Ishikawa (cell line): Measurements from ENCODE around the gene NAALAD2.

ENCODE experiments used
- CEBPB ChIP-seq: IDR thresholded peaks from 2 replicates; pipeline ENCODE4 v1.6.1; 2012
- CREB1 ChIP-seq: IDR thresholded peaks from 2 replicates; pipeline ENCODE4 v1.6.1; 2012; ENCODE audit warnings: low read depth
- EGR1 ChIP-seq: IDR thresholded peaks from 2 replicates; pipeline ENCODE4 v1.6.1; 2012
- EP300 ChIP-seq: IDR thresholded peaks from 2 replicates; pipeline ENCODE4 v1.6.1; 2012; ENCODE audit warnings: borderline replicate concordance
- FOXM1 ChIP-seq: IDR thresholded peaks from 2 replicates; pipeline ENCODE4 v1.6.1; 2012; ENCODE audit warnings: low read depth, borderline replicate concordance
- MAX ChIP-seq: IDR thresholded peaks from 2 replicates; pipeline ENCODE4 v1.6.1; 2012
- NFIC ChIP-seq: IDR thresholded peaks from 2 replicates; pipeline ENCODE4 v1.6.1; 2012
- RAD21 ChIP-seq: IDR thresholded peaks from 2 replicates; pipeline ENCODE4 v1.6.1; 2012; ENCODE audit warnings: low read depth
- REST ChIP-seq: IDR thresholded peaks from 2 replicates; pipeline ENCODE4 v1.6.1; 2012; ENCODE audit warnings: low read depth, mild to moderate bottlenecking
- TAF1 ChIP-seq: IDR thresholded peaks from 2 replicates; pipeline ENCODE4 v1.6.1; 2012; ENCODE audit warnings: low read depth, mild to moderate bottlenecking
- TCF12 ChIP-seq: IDR thresholded peaks from 2 replicates; pipeline ENCODE4 v1.6.1; 2012; ENCODE audit warnings: low read depth
- TEAD4 ChIP-seq: IDR thresholded peaks from 2 replicates; pipeline ENCODE4 v1.6.1; 2012
- USF1 ChIP-seq: IDR thresholded peaks from 2 replicates; pipeline ENCODE4 v1.6.1; 2012
- YY1 ChIP-seq: IDR thresholded peaks from 2 replicates; pipeline ENCODE4 v1.6.1; 2012; ENCODE audit warnings: low read depth
- ZBTB7A ChIP-seq: IDR thresholded peaks from 2 replicates; pipeline ENCODE4 v1.6.1; 2012; ENCODE audit warnings: low read depth

Gene NAALAD2

GRCh38 chr11:90187839-90188238 is 53.4 kb downstream of the NAALAD2 start:
- TF ChIP-seq EGR1 (no peak), ZBTB7A (no peak), FOXM1 (no peak), TCF12 (no peak), TEAD4 (no peak), CREB1 (no peak), NFIC (no peak), YY1 (no peak), TAF1 (no peak), RAD21 (no peak), USF1 (no peak), REST (no peak)

- TF ChIP-seq RAD21 (no peak), CEBPB (no peak), ZBTB7A (no peak), TAF1 (no peak), FOXM1 (no peak), EGR1 (no peak), TEAD4 (no peak), USF1 (no peak), REST (no peak)
These were observed 54.5 kb downstream of the NAALAD2 start for GRCh38 chr11:90189011-90189410.

GRCh38 chr11:90192869-90193582 is 58.6 kb downstream of the NAALAD2 start:
- TF ChIP-seq USF1: no peak
- TF ChIP-seq RAD21: no peak
- TF ChIP-seq ZBTB7A: no peak
- no peak for TF ChIP-seq YY1
- TF ChIP-seq EP300: no peak
- no peak for TF ChIP-seq TCF12
- TF ChIP-seq NFIC: no peak
- TF ChIP-seq TAF1: no peak
- TF ChIP-seq CEBPB: no peak
- TF ChIP-seq REST: no peak
- TF ChIP-seq MAX: no peak
- no peak for TF ChIP-seq EGR1
- no peak for TF ChIP-seq FOXM1
- no peak for TF ChIP-seq CREB1
- TF ChIP-seq TEAD4: no peak

GRCh38 chr11:90197377-90197776 is 62.9 kb downstream of the NAALAD2 start:
- TF ChIP-seq TAF1 (no peak), TEAD4 (no peak), CREB1 (no peak), ZBTB7A (no peak), MAX (no peak), NFIC (no peak), FOXM1 (no peak), RAD21 (no peak), EP300 (no peak), YY1 (no peak), TCF12 (no peak), REST (no peak), CEBPB (no peak), EGR1 (no peak), USF1 (no peak)
